ENCODE data around the gene SURF6.
"Not testable (repeated sequence)": the region's sequence is repeated elsewhere in the genome, so short reads cannot be mapped to it uniquely, and the experiment has no call there.

SURF6 gene

GRCh38 chr9:133335924-133336811 lies at the start of gene SURF6:
SURF6 (minus strand) TSS chr9:133336188; CDS start chr9:133336132, 56 bp downstream.
- DNase-seq (ENCODE audit: low spot score) = peak; percentile 93

- DNase-seq (ENCODE audit: low spot score) = no peak
These were observed 49.5 kb upstream of the SURF6 start for GRCh38 chr9:133385452-133385851.

GRCh38 chr9:133384736-133385321 lies 48.8 kb upstream of the SURF6 start:
- no peak for DNase-seq (ENCODE audit: low spot score)

GRCh38 chr9:133383438-133383837 lies 47.5 kb upstream of the SURF6 start:
- DNase-seq (ENCODE audit: low spot score) = no peak

GRCh38 chr9:133382507-133383141 lies 46.6 kb upstream of the SURF6 start:
- DNase-seq (ENCODE audit: low spot score) = no peak

GRCh38 chr9:133380734-133381133 lies 44.7 kb upstream of the SURF6 start:
- DNase-seq (ENCODE audit: low spot score) = no peak

- DNase-seq (ENCODE audit: low spot score) = no peak
These were observed 43.4 kb upstream of the SURF6 start for GRCh38 chr9:133379153-133380086.

- DNase-seq (ENCODE audit: low spot score) = no peak
These were observed 42.5 kb upstream of the SURF6 start for GRCh38 chr9:133378408-133378962.

- no peak for DNase-seq (ENCODE audit: low spot score)
These were observed 41.8 kb upstream of the SURF6 start for GRCh38 chr9:133377721-133378216.

GRCh38 chr9:133377280-133377679 lies 41.3 kb upstream of the SURF6 start:
- not testable (repeated sequence) for DNase-seq (ENCODE audit: low spot score)

GRCh38 chr9:133375724-133376654 lies 40.0 kb upstream of the SURF6 start, which contains the start of the genes STKLD1 and SURF4:
STKLD1 (plus strand) TSS chr9:133376366; CDS start chr9:133376474, 108 bp downstream.
SURF4 (minus strand) TSS chr9:133376060; CDS start chr9:133375969, 91 bp downstream.
- peak; percentile 98 for DNase-seq (ENCODE audit: low spot score)

- no peak for DNase-seq (ENCODE audit: low spot score)
These were observed 39.2 kb upstream of the SURF6 start for GRCh38 chr9:133375116-133375723.

GRCh38 chr9:133374612-133375115 lies 38.7 kb upstream of the SURF6 start:
- DNase-seq (ENCODE audit: low spot score) = no peak

- DNase-seq (ENCODE audit: low spot score) = no peak
These were observed 36.2 kb upstream of the SURF6 start for GRCh38 chr9:133372144-133372543.

GRCh38 chr9:133371261-133371711 lies 35.3 kb upstream of the SURF6 start:
- DNase-seq (ENCODE audit: low spot score) = no peak

- no peak for DNase-seq (ENCODE audit: low spot score)
These were observed 34.7 kb upstream of the SURF6 start for GRCh38 chr9:133370685-133371084.

- DNase-seq (ENCODE audit: low spot score) = no peak
These were observed 33.9 kb upstream of the SURF6 start for GRCh38 chr9:133369933-133370332.

- no peak for DNase-seq (ENCODE audit: low spot score)
These were observed 33.4 kb upstream of the SURF6 start for GRCh38 chr9:133369422-133369821.

- DNase-seq (ENCODE audit: low spot score) = no peak
These were observed 32.4 kb upstream of the SURF6 start for GRCh38 chr9:133368249-133368881.
